GM18867 (cell line): ENCODE measurements around the gene LPAR3.

ENCODE experiments used
- ATAC-seq: cut with Tn5 transposase; IDR thresholded peaks from one replicate; pipeline ENCODE4 v1.9.1; 2021; ENCODE audit warnings: mild to moderate bottlenecking, moderate library complexity; ENCODE audit not compliant: unreplicated experiment

Gene LPAR3

DNA sequence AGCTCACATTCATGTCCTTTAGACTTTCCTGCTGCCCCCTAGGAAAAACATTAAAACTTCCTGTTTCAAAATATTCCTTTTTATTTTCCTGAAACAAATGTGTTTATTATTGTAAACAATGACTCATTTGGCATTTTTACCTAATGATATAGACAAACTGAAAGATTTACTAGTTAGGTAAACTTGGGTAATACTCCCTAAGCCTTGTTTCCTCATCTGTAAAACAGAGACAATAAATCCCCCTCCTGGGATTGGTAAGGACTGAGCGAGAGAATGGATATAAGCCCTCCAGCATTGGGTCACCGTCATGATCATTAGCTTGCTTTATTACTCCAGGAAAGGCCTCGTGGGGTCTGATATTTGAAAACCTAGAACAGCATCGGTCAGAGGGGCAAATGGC, 59.8 kb downstream of the LPAR3 start:
- no peak for ATAC-seq

DNA sequence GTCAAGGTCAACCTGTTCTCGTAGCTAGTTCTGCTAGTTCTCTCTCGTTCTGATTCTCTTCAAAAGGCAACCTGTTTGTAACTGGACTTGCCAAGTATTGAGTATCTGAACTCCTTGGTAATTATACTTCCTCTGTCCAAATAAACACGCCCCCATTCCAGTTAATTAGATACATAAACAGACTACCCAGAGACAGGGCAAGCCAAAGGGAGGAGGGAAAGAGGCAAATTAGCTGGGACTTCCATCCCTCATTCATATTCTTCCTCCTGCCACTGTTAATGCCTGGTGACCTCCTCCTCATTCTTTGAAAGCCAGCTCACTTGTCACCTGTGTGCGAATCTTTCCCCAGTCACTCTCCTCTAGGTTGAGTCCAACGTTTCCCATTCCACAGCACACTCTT, 62.9 kb downstream of the LPAR3 start:
- no peak for ATAC-seq

DNA sequence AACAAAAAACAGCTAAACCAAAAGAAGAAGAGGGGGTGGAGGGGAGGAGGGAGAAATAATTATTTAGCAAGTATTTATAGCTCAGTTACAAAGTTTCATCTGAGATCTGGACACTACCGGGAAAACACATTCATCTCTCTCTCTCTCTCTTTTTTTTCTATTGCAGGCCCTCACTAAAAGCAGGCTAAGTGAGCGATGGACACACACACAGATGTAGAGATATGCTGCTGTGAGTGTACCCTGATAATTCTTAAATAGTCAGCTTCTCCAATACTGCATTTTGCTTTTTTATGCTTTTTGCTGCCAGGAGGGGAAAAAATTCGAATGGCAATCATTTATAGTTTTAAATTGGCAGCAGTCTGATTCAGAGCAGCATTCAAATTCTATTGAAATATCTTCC, 65.0 kb downstream of the LPAR3 start:
- no peak for ATAC-seq

DNA sequence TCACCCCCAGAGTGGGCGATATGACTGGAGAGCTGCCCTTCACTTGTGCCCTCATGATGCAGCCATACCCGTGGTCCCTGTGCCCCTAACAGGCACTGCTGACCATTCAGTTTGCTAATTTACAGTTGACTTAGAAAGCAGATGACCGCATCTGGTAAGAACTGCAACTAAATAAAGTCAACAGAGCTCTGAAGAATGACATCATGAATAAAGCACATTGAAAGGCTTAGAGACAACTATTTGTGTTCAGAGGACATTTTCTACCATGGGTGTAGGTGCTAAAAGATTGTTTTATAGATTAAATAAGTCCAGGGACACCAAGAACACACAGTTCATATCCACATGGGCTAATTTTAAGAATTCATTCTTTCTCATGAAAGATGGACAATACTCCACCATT, 65.5 kb downstream of the LPAR3 start:
- ATAC-seq, result no peak

DNA sequence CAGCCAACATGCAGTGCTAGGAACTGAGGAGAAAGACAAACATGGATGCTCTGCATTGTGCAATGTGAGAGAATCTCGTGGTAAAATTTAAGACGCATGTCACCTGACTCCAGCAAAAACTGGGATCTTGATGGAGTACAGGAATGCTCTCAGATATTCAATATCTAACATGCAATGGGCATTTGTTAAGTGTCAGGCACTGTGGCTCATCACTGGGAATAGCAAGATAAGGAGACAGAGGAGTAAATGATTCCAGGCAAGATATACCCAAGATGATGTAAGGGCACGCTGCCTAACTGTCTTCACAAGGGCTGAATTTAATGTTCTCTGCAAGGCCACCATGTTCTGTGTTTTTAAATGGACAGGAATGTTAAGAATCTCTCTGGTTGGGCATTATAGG, 67.8 kb downstream of the LPAR3 start:
- ATAC-seq, result no peak

DNA sequence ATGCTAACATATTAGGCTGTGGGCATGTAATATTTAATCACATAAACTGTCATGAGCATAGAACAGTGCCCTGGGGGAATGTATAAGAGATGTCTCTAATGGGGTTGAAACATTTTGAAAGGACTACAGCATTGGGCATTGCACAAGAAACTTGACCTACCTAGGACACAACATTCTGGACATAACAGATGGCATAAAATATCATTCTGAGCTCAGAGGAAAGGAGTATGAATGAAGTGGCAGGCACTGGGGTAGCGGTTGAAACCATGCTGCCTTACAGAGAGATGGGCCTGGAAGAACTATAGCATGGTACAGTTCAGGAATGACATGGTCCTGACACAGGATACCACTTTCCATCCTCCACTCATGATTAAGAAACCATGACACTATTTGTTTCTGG, 69.0 kb downstream of the LPAR3 start:
- ATAC-seq, result no peak

DNA sequence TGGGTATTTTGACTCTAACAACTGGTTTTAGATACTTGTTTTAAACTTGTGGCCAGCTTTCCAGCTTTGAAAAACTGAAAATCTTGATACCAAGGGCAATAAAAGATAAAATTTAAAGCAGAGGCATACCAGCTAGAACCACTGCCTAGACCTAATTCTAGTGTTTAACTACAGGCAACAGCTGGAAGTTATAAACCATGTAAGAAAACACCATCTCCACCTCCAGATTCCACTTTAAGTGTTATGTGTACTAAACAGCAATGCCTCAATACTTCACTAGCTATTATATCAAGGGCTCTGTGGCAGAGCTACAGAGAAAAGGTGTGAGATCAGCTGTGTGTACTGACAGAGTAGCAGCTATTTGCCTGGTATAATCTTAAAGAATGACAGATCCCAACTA, 69.5 kb downstream of the LPAR3 start:
- no peak for ATAC-seq

DNA sequence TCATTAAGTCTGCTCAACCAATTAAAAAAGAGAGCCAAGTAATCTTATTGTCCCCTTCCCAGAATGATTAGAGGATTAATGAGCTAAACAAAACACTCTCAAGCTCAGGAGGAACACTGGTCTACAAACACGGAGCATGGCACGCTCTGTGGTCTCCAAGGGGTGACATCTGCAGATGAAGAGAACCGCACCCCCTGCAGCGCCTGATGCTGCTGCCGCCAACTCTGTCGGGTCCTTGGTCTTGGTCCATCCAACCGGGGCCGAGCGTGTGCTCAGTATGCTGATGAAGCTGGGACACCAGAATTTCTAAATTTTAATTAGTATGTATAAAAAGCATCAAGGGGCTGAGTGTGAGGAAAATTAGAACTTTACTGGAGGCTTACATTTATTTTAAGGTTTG, 82.7 kb downstream of the LPAR3 start:
- no peak for ATAC-seq

DNA sequence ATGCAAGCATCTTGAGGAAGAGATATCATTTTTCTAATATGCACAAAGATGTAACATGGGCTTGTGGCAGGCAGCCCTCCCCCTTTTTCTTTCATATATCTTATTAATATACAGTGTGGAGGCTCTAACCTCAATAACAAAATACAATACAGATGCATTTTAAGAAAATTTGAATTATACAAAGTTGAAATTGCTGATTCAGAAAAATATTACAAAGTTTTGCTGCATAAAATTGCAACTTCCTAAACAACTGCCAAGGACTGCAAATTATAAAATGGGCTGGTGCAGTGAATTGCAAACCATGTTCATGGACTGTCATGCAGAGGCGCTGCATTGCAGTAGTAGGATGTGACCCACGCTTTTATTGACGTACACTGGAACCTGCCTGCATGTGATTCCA, 84.0 kb downstream of the LPAR3 start:
- ATAC-seq, result no peak

DNA sequence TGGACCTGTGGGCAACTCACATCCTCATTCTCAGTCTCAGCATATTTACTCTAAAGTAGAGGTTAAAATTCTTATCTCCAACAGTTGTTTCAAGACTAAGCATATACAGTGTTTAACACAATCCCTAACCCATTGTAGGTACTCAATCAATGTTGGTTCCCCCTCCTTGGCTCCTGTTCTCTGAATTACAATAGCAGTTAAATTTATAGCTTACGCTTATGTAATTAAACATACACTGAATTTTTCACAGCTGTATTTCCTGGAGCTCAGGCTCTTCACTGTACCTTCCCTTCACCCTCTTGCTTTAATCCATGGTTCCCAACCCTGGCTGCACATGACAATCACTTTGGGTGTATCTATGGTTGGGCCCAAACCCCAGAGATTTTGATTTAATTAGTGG, 89.4 kb downstream of the LPAR3 start:
- ATAC-seq, result no peak

DNA sequence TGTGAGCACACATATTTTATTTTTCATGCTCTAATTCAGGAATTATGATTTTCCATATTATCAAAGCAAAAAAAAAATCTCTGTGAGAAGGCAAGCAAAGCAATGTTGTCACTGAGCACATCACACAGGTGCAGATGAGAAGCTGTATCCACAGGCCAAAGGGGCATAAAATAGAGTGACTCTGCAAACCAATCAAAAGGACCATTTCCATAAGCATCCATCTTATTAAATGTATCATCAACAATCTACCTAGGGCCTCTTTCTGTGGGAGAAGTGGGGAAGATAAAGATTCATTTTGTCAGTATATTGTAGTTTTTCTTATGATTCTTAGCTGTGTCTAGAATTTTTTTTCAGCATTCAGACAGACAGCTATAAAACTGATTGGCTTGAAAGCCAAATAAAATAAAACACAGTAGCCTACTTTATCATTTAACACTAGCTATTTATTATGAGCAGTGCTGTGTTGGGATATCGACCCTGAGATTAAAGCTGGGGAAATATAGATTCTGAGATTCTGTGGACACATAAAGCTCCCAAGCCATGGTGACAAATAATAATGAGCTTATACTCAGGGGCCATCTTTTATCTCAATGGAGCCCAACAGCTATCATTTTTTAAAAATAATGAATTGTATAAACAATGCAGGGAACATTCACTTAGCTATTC, 90.3 kb downstream of the LPAR3 start:
- no peak for ATAC-seq

DNA sequence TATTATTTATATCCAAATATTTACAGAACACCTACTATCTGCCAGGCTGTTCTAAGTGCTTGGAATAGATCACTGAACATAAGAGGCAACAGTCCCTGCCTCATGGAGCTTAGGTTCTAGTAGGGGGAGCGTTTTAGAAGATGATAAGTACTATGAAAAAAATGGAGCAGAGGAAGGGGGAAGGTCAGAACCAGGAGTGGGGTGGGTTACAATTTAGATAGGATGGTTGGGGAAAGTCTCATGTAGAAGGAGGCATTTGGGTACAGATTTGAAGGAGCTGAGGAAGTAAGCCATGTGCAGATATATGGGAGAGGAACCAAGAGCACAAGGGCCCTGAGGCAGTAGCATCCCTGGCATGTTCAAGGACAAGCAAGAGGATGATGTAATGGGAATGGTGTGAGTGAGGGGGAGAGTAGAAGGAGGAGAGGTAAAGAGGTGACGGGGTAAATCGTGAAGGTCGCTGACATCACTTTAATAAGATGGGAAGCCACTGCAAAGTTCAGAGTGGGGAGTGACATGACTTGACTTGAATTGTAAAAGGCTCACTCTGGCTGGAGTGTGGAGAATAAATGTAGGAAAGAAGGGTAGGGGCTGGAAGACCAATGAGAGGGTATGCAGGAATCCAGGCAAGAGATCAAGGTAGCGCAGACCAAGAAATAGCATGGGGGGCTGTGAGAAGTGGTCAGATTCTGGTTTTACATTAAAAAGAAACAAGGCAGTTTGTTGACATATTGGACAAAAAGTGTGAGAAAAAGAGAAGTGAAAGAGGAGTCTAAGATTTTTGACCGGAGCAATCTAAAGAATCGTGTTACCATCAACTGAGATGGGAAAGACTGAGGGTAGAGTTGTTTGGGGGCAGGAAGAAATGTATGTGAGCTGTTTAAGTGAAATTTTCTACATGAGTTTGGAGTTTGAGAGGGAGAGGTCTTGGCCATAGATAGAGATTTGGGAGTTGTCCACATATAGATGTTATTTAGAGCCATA, 92.6 kb downstream of the LPAR3 start:
- ATAC-seq, result peak; percentile 42

DNA sequence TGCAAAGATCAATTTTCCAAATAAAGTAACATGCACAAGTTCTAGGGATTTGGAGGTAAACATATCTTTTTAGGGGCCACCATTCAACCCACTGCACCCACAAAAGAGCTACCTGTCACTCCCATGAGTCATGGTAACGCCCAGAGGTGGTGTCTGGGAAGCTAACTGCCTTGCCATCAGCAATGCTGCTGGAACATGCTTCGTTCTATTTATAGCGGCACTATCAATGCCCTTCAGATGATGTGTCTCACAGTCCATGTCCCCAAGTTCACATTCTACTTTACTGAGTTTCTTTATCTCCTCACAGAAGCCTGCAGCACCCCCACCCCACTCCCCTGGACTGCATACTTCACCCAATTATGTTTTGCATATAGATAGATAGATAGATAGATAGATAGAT, 95.4 kb downstream of the LPAR3 start:
- ATAC-seq, result no peak

DNA sequence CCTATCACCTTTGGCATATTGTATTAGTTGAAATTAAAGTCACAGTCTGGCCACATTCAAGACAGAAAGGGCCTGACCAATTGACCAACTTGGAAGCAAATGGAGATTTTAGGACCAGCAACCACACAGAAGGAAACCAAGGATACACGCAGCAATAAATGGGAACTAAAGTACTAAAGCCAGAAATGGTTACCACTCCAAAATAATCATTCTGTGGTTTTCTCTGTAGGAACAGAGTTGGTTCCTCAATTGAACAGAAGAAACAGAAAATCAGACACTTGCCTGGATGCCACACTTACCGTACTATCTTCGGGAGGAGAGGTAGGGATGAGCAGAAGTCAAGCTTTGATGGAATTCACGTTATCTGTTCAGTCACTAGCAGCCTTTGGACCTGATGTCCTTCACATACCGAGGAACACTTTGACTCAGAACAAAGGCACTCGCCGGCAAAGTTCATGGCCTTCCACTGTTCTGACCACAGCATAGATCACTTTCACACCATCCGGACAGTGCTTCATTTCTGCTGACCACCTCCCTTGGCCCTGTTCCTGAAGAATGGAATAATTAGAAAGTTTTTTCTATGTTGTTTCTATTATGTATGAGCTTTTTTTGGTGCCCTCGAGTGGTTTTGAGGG, 96.9 kb downstream of the LPAR3 start:
- no peak for ATAC-seq

DNA sequence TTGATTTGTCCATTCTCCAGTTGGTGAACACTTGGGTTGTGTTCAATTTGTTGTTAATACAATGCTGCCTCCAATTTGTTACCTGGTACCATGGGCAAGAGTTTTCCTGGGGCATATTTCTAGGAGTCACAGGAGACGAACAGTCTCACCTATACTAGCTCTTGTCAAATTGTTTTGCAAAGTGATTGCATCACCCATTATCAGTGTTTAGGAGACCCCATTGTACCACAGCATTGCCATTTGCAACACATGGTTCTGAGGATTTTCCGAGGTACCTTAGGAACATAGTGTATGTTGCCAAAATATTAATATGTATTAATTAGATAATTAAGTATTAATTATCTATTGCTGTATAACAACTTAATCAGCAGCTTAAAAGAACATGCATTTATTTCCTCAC, 97.8 kb downstream of the LPAR3 start:
- ATAC-seq, result no peak

DNA sequence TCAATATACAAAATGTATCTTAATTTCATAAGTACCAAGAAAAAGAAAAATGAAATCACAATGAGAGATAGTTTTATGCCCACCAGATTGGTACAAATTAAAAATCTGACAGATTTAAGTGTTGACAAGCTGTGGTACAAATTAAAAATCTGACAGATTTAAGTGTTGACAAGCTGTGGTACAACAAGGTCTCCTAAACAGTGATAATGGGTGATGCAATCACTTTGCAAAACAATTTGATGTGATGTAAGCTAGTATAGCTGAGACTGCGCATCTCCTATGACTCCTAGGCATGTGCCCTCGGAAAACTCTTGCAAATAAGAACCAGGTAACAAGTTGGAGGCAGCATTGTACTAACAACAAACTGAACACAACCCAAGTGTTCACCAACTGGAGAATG, 100.6 kb downstream of the LPAR3 start:
- no peak for ATAC-seq

DNA sequence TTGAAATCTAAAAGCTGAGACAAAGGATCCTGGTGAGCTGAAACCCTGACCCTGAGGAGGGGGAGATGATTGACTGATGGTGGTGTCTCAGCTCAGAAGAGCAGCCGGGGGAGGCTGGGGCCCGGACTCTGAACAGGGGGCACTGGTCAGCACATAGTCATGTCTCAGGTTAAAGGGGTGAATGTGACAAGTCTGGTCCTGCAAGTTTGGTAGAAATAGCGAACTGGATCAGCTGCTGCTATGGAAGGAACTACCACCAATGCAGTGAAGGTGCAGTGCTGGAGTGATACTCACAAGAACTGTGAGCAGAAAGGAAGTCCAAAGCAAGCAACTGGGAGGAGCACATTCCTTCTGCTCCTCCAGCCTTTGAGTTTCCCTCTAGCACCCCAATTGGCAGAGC, 104.0 kb downstream of the LPAR3 start:
- ATAC-seq, result no peak

DNA sequence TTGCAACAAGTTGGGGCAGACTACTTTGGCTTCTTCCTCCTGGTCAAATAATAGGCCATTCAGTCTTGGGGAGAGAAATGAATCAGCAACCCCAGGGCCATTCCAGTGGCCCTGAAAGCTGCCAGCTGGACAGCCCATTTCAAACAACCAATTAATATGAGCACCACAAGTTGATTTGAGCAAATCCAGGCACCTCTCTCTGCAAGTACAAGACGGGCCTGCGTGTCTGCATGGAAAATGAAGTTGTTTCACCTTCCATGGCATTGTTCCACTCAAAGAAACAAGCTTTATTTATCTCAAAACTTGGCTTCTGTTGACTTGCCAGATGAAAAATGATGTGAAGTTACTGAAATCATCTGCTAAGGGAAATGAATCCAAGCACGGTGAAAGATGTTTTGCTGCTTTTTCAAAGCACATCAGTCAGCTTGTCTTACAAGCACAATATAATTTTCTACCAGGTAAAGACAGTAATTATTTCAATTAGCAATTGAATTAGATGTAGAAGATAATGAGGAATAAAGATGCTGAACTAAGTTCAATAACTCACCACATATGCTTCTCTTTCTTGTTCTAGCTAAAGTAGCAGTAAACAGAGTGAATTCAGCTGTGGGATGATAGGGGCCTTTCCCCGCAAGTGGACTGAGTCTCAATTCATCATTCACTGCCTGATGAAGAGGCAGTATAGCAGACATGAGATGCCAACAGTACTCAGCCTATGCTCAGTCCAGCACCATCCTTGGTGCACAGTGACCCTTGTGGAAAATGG, 107.6 kb downstream of the LPAR3 start:
- no peak for ATAC-seq

DNA sequence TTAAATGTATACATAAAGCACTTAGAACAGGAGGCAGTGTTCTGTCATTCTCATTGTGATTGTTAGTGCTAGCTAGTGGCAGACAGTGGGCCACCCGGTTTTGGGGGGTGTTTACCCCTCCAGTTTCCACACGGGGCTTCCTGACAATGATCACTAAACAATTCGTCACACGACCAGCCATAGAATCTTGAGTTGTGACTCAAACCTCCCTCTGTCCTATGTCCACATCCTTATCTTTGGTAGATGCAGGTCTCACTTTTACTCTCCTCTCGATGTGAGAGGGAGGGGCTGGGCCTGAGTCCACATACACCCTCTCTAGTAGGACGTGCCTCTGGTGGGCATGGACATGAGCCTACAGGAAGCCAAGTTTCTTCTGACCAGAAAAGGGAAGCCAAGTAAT, 110.1 kb downstream of the LPAR3 start:
- ATAC-seq, result no peak

DNA sequence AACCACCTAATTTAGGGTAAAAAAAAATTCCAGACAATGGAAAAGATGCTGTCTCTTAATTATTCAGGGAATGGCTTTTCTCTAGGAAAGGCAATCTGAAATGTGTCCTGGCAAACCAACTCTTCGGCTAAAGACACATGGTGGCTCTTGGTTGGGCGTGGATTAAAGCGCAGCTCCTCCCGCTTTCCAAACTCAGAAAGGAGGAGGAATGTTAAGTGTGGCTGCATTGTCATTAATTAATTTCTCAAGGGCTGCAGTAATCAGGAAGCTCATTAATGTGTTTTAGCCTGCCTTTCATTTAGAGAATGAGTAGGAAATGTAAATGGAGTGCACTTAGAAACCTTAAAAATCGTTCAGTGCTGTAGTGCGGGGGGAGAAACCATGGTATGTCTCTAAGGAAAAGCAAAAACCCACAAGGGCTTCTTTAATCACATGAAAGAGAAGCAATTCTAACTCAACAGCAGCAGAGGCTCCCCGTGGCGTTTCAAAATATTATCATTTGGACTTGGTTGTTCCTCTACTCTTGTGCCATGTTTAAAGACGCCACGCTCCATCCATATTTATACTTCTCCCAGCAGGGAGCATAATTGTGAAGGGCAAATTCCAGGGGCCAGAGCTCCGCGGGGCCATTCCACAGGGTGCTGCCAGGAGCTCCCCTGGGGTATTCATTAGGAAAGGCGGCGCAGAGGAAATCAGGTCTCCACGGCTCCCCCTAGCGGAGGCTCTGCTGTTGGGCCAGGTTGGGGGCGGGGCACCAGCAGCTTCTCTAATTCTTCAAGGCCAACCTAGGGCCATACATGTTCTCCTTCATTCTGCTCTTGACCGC, 110.8 kb downstream of the LPAR3 start:
- ATAC-seq, result peak; percentile 93
